Measurements from ENCODE around the gene C11orf54. TPM values are rescaled to one million over a fixed set of nuclear protein-coding genes. Genes with fewer than 3 reads are reported as not detected.
A peak's percentile ranks its signal among the peaks of the same experiment; 100 is the strongest.

The C11orf54 gene
- total and polyA plus RNA-seq, 10 of the 15 experiments (the other 5 are each of a cell fraction or from before 2014, with no cell fraction given) = 15.1 to 32.3 (median 26.8) TPM

GRCh38 chr11:93728792-93729128 lies 12.7 kb upstream of the C11orf54 start (continued):
- TF ChIP-seq, protein P1, sequence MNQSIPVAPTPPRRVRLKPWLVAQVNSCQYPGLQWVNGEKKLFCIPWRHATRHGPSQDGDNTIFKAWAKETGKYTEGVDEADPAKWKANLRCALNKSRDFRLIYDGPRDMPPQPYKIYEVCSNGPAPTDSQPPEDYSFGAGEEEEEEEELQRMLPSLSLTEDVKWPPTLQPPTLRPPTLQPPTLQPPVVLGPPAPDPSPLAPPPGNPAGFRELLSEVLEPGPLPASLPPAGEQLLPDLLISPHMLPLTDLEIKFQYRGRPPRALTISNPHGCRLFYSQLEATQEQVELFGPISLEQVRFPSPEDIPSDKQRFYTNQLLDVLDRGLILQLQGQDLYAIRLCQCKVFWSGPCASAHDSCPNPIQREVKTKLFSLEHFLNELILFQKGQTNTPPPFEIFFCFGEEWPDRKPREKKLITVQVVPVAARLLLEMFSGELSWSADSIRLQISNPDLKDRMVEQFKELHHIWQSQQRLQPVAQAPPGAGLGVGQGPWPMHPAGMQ (IDR thresholded peaks at IDR 0.05; ENCODE audit: borderline replicate concordance) = no peak
- TF ChIP-seq SREBF1 (IDR thresholded peaks at IDR 0.05; ENCODE audit: low read length) (no peak), E2F4 (IDR thresholded peaks at IDR 0.05; ENCODE audit: low read depth, low read length) (no peak), POLR2A (IDR thresholded peaks at IDR 0.05; ENCODE audit: low read depth, low read length) (0 out of 2 replicates have a peak, but pooled peaks have one; percentile 1), PBX3 (IDR thresholded peaks at IDR 0.05; ENCODE audit: insufficient replicate concordance, low read depth, low read length) (no peak), FOXM1 (IDR thresholded peaks at IDR 0.05; ENCODE audit: low read depth, low read length) (peak; percentile 18; the same call in 1 of the 2 replicates), CEBPB (IDR thresholded peaks at IDR 0.05; ENCODE audit: borderline replicate concordance in 1 of 2, low read depth in 2 of 2, low read length in 2 of 2) (0 out of 4 replicates have a peak, but pooled peaks of 1 of the 2 experiments have one; percentile 39), JUND (IDR thresholded peaks at IDR 0.05; ENCODE audit: low read depth, low read length) (no peak), HDAC6 (IDR thresholded peaks at IDR 0.05; ENCODE audit: unreplicated experiment) (no peak), SIX5 (IDR thresholded peaks at IDR 0.05; ENCODE audit: low read depth, low read length, severe bottlenecking) (no peak), EP300 (IDR thresholded peaks at IDR 0.05; ENCODE audit: borderline replicate concordance in 1 of 2, control insufficient read depth in 1 of 2, low read depth in 2 of 2, low read length in 2 of 2) (no peak), TAF1 (IDR thresholded peaks at IDR 0.05; ENCODE audit: borderline replicate concordance, low read depth, low read length) (no peak), RFX5 (IDR thresholded peaks at IDR 0.05; ENCODE audit: low read depth, low read length) (no peak), NR2F1 (conservative IDR thresholded peaks at IDR 0.05) (no peak), E2F8 (IDR thresholded peaks at IDR 0.05; ENCODE audit: low read depth, partially characterized antibody) (no peak)
- TF ChIP-seq, protein P2, sequence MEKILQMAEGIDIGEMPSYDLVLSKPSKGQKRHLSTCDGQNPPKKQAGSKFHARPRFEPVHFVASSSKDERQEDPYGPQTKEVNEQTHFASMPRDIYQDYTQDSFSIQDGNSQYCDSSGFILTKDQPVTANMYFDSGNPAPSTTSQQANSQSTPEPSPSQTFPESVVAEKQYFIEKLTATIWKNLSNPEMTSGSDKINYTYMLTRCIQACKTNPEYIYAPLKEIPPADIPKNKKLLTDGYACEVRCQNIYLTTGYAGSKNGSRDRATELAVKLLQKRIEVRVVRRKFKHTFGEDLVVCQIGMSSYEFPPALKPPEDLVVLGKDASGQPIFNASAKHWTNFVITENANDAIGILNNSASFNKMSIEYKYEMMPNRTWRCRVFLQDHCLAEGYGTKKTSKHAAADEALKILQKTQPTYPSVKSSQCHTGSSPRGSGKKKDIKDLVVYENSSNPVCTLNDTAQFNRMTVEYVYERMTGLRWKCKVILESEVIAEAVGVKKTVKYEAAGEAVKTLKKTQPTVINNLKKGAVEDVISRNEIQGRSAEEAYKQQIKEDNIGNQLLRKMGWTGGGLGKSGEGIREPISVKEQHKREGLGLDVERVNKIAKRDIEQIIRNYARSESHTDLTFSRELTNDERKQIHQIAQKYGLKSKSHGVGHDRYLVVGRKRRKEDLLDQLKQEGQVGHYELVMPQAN (conservative IDR thresholded peaks at IDR 0.05) = no peak
